HG02938 (cell line): ENCODE data around the gene MGAT4B.
A peak's percentile ranks its signal among the peaks of the same experiment; 100 is the strongest.

Source experiments
- ATAC-seq: cut with Tn5 transposase; IDR thresholded peaks from one replicate; pipeline ENCODE4 v1.9.1; 2021; ENCODE audit warnings: mild to moderate bottlenecking, moderate library complexity; ENCODE audit not compliant: unreplicated experiment

MGAT4B gene

DNA sequence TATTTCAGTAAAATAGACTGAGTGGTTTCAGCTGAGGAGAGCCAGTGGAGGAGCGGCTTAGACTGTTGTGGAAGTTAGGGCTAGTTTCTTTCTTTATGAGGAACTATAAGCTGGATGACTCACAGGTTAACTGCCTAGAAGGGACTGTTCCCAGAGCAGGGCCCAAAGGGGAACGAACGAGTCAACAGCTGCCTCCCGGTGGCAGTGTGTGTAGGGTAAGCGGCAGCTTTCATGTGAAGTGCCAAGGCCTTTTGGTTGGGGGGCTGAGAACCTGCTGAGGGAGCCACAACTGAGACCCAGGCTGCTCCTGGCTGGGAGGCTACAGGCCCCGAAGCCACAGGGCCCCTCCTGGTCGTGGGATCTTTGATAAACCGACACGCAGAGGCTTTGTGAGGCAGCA is 21.0 kb upstream of the MGAT4B start:
- no peak for ATAC-seq

DNA sequence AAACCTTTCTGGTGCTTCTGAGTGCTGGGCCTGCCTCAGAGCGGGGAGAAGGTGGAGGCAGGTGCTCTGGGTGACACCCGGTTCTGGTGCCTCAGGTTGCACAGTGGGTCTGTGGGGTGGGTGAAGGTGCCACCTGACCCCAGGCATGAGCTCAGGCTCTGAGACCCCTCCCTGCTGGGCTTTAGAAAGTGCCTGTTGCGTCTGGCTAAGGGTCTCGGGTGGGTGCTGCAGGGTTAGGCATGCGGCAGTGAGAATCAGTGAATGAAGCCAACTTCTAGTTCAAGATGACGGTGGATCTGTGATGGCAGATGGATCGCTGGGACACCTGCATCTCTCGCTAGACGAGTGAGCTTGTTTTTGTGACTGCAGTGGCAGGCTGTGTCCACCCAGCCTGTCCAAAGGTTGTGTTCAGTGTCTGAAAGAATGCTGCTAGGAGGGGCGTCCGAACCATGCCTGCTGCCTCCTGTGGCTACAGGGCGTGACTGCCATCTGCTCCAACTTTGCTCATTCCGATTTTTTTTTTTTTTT is 19.1 kb upstream of the MGAT4B start:
- ATAC-seq, result no peak

DNA sequence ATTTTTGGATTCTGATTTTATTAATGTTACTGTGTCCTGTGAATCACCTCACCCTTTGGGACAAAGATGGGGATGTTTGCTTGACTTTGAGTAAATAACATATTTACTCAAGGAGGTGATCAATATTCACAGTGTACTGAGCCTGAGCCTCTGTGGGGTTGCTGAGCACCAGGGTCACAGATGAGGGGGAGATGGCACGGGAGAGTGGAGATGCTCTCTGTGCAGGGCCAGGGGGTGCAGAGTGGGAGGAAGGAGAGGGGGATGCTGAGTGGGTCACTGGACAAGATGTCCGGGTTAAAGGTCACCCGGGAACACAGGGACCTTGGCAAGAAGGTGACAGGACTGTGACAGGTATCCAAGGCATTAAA is 18.1 kb upstream of the MGAT4B start:
- no peak for ATAC-seq

DNA sequence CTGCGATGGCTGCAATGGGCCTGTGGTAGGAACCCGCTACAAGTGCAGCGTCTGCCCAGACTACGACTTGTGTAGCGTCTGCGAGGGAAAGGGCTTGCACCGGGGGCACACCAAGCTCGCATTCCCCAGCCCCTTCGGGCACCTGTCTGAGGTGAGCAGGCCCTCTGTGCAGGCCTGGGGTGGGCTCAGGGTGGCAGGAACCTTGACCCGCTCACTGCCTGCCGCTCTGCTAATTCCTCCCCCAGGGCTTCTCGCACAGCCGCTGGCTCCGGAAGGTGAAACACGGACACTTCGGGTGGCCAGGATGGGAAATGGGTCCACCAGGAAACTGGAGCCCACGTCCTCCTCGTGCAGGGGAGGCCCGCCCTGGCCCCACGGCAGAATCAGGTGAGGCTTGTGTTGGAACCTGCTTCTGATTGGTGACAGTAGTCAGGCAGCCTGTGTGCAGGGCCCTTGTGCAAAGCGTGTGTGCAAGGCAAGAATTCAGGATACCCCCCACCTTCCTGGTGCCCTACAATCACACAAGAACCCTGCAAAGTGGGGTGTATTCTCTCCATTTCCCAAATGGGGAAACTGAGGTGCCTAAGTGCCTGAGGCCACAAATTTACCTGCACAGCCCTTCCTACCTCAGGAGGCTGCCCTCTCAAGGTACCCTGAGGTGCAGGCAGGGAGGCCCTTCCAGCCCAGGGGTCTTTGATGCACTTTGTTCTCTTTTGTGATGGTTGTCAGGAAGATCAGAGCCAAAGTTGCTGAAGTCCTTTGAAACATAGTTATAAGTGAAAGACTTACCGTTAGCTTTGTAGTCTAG is 17.5 kb upstream of the MGAT4B start:
- no peak for ATAC-seq

DNA sequence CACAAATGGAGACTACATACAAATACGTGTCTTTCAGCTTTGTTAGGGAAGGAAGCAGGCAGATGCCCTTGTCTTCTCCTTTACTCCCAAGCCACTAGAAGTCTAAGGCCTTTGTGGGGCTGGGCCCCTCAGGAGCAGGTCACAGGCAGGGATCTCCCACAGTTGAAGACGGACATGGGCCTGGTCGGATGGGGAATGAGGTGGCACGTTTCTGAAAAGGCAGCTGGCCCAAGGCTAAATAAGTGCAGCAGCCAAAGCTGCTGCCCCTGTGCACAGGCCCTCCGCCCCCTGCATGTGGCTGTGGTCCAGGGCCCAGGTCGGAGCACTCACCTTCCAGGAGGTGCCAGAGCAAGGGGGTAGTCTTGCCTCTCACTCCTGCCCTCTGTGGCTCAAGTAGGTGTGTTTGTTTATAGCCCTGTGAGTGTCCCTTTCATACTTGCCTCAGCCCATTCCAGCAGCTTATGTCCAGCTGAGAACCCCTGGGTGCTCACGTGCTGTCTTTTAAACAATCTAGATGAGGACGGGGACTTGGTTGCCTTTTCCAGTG is 15.9 kb upstream of the MGAT4B start:
- no peak for ATAC-seq

DNA sequence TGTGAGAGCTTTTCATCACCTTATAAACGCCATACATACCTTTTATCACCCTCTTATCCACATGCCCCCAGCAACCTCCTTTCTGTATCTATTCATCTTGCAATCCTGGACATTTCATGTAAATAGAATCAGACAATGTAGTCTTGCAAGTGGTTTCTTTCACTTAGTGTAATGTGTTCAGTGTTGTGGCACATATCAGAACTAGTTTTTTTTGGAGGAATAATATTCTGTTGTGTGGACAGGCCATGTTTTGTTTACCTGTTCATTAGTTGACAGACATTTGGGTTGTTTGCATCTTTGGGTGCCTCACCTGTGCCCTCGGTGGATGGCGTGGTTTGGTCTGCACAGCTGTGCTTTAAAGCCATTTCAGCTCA is 15.4 kb upstream of the MGAT4B start:
- ATAC-seq, result no peak

DNA sequence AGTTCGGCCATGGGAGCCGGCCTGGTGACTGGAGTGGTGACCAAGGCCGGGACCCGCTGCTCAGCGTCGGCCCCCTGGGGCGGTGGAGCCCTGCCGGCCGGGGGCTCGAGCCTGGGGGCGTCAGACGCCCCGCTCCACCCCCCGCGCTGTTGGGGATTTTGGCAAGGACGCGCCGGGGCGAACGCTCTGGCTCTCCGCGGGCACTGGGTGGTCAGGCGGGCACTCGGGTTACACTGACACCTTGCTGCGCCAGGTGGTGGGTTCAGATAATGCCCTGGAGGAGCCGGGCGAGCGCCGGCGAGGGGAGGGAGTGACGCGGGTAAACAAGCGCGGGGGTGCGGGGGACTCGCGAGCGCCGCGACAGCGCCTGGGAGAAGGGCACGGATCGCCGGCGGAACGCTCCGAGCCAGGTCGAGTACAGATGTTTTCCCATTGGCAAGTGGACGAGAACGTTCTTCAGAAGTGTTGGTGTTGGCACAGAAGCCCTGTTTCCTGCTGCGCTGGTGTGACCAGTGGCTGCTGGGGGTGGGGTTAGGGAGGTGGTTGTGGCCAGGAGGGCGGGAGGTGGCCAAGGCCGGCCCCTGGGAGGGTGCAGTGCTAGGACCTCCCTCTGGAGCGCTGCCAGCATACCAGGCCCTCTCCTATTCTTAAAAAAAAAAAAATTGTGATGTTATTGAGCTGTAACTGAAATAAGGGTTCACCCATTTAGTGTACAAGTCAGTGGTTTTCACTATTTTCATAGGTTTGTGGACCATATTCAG is 14.8 kb upstream of the MGAT4B start:
- ATAC-seq, result peak; percentile 43

DNA sequence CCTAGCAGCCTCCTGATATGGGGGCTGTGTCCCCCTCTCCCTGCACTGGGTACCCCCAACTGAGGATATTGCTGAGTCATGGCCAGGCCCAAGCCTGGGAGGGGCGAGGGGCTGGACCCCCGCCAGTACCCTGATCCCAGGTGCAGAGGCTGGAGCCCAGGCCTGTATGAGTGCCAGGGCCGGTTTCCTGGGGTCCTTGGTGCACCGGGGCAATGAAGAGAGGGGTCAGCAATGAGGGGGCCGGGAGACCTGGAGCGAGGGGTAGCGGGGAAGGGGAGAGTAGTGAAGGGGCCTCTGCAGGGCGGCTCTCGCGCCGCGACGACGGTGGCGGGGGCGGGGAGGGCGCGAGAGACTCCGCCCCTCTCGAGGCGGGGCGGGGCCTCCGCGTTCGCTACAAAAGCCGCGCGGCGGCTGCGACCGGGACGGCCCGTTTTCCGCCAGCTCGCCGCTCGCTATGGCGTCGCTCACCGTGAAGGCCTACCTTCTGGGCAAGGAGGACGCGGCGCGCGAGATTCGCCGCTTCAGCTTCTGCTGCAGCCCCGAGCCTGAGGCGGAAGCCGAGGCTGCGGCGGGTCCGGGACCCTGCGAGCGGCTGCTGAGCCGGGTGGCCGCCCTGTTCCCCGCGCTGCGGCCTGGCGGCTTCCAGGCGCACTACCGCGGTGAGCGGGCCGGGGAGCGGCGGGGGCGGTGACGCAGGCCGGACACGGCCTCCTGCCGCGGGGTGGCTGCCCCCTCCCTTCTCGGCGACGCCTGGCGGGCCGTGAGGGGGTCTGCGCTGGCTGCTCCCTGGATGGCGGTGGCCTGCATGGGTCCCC is 14.0 kb upstream of the MGAT4B start, which contains the start of gene SQSTM1:
Gene SQSTM1 (plus strand): TSS at position 423 of the 815 bp plus-strand sequence. CDS start 32 bp downstream, at position 455.
- peak; percentile 34 for ATAC-seq

DNA sequence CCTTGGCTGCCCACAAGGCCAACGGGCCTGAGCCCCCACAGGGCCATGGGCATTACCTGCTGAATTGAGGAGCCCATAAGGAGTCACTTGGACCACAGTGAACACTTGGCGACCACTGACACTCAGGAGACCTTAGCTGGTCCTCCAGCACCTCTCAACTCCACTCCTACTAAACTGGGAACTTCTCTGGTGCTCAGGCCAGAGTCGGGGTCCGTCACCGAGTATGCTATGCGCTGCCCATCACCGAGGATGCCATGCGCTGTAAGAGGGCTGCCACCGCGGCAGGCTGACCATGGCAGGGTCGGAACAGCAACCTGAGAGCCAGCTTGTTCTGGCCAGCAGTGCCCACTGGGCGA is 13.4 kb upstream of the MGAT4B start:
- ATAC-seq, result no peak

DNA sequence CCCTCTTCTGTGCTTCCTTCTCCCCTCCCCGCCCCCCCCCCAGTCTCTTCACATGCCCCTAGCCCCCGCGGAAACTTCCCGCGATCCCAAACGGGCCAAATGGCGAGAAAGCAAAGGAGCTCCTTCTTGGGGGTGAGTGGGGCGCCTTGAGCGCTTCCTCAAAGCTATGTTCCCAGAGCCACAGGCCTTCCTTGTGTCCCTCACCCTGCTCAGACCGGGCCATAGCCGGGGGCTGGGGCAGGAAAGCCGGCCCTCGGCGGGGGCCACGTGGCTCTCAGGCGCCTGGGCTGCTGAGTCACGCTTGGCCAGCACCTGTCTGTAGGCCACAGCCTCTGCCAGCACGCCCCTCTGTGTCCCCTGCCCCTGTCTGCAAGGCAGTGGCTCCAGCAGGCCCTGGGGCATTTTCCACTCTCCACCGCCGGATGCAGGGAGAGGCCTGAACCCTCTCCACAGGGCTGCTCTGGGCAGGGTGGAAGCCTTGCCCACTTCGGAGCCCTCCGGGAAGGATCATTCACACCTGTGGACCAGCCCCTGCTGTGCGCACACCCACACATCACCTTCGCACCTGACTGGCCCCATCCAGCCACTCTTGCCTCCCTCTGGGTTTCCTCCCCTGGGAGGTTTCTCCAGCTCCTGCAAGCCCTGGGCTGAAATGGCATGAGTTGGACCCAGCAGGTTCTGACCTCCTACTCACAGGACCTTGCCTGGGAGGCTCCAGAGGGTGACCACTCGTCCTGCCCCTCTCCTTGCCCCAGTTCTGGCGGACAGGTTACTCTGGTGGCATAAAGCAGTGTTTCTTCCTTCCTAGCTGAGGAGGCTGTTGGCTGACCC is 12.8 kb upstream of the MGAT4B start:
- ATAC-seq, result no peak

DNA sequence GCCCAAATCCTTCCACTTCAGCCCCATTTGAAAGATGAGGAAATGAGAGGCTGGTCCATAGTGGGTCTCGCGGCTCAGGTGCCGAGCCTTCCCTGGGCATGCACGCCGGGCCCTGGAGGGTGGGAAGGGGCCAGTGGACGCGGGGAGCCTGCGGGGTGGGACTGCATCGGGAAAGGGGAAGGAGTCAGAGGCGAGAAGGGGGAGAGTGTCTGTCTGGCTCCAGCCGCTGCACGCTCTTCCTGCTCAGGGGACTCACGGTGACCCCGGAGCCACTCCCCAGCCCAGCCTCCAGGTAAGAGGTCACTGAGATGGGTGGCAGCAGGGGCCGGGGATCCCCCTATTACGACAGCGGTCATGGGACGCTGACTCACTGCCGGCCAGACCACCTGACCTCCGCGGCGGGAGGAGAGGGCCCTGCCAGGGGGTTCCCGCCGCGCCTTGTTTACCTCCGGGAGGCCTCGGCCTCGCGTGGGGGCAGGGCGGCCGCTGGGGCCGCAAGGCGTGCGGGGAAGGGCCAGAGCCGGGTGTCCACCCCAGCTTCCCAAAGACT is 12.2 kb upstream of the MGAT4B start:
- peak; percentile 50 for ATAC-seq

DNA sequence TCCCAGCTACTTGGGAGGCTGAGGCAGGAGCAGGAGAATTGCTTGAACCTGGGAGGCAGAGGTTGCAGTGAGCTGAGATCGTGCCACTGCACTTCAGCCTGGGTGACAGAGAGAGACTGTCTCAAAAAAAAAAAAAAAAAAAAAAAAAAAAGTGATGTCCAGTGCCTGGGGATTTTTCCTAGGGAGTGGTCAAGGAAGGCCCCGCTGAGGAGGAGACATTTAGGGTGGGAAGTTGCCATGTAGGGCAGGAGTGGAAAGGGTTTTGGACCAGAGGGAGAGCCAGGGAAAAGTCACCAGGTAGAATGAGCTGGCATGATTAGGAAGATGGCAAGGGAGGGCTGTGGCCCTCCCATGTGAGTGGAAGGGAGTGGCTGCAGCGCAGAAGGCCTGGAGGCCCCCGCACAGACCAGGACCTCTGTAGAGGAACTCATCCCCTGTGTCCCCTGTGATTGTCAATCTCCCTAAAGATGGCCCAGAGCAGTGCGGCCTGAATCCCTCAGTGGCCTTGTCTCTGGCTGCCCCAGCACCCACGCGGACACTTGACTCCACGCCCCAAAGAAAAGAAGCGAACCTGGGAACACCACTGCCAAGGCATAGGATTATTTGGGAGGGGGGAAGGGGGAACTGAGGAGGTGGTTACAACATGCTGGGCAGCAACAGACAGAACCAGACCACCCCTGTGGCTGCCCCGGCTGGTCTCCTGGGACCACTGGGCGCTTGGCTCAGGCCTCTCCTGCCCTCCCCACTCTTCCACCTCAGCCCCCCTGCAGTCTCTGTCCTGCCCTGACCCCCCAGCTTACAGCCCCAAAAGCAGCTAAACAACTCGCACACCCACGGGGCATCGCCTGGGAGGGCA is 11.5 kb upstream of the MGAT4B start:
- ATAC-seq, result no peak

DNA sequence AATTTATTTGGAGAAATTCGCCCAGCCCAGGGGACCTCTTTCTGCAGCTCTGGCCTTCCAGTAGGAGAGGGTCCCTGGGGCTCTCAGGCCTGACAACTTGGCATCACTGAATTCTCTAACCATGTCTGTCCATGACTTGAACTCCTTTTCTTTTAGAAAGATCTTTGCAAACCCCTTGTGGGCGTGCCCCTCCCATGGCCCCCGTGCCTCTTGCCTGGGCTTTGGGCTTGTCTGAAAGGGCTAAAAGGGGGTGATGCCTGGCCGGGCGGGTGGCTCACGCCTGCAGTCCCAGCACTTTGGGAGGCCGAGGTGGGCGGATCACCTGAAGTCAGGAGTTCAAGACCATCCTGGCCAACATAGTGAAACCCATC is 10.8 kb upstream of the MGAT4B start:
- no peak for ATAC-seq

DNA sequence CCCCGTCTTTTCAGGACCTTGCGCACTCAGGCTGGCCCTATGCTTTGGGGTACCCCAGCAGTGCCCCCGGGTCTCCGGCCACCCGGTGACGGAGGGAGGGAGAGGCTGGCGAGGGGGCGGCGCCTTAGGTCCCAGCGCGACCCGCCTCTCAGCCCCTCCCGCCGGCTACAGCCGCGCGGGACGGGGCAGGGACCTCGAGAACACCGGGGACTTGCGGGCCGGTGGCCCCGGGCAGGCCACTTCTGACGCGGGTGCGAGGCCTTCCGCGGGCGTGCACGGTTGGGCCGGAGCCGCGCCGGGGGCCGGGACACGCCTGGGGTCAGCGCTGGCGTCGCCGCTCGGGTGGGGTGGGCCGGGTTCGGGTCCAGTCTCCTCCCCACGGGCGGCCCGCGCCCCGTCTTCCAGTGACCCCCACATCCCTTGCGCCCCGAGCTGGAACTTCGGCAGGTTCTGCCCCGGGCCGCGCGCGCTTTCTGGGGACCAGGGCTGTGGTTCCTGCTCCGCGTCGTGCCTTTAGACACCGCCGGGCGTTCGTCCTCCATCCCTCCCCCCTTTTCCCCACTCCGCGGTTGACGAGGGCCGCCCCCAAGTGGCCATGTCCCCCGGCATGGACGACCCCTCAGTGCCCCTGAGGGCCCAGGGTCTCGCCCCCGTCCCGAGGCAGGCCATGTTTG is 10.3 kb upstream of the MGAT4B start:
- no peak for ATAC-seq

DNA sequence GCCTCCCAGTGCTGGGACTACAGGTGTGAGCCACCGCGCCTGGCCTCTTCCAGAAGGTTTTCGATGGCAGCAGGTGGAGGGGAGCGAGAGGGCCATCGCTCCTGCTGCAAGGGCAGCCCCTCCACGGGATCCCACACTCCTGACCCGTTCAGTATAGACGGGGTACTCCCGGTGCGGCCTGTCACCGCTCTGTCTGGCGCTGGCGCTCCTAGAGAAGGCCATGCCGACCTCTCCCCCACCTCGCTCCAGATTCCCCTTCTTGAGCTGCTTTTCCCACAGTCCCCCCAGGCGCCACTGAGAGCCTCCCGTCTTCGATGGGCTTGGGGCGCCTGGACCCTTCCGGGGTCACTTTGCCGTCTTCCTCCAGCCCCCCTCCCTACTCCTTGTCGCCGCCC is 9.7 kb upstream of the MGAT4B start:
- ATAC-seq, result no peak

DNA sequence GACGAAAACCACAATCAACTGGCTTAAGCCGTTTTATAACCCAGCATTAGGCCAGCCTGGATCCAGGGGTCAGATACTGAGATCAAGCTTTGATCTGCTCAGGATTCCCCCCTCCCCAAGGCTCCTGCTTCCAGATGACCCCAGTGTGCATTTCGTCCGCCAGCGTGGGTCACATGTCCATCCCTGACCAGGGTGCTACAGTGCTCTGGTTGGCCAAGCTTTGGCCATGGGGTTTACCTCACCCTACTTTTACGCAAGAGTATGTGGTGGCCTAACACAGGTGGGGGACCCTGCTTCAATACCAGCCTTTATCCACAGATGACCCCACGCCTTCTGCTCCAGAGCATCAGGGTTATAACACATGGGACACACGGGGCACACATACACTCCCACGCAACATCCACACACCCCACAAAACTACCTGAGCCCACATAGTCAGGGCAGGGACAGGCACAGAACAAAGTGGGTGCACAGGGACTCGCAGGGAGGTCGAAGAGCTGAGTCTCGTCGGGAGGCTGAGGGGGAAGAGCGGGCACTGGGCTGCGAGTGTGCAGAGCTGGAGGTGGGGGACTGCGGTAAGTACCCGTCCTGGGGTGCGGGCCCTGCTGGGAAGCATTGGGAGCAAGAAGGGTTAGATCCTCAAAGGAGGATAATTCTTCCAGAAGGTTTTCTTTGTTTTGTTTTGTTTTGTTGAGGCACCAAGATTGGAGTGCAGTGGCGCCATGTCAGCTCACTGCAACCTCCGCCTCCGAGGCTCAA is 9.0 kb upstream of the MGAT4B start:
- no peak for ATAC-seq

DNA sequence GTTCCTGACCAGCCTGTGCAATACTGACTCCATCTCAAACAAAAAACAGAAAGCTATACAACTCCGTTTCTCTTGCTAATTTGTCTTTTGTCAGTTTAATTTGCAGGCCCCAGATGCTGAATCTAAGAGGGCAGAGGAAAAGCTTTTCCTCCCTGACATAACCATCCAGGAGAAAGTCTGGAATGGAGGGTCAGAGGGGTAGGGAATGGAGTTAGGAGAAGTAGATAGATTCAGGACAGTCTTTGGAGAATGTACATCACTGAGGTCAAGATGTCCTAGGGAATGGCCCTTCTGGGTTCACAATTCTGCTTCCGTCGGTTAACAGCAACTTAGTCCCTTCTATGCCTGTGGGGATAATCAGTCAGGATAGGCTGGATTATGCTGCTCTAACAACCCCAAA is 7.4 kb upstream of the MGAT4B start:
- ATAC-seq, result no peak
